Esophagus muscularis mucosa (tissue), 4 donors: ENCODE results near the gene MMGT1. TPM values are rescaled to one million over a fixed set of nuclear protein-coding genes. Genes with fewer than 3 reads are reported as not detected.

Experiments used
- DNase-seq: peaks from one replicate; pipeline ENCODE4 v3.0.0-alpha.2; 2017; ENCODE audit errors: extremely low spot score
- H3K27ac ChIP-seq, 4 donors: fragments of 200-600 bp; sonication (generic); replicated peaks in 1 of 4; 1 replicate in 3 of 4; 2 replicates in 1 of 4; pipeline ENCODE4 v1.5.1; 2016 to 2019; ENCODE audit warnings: mild to moderate bottlenecking in 1 of 4
- H3K27me3 ChIP-seq, 4 donors: fragments of 200-600 bp; sonication (generic); one replicate each; pipeline versions ENCODE4 v1.5.1 to v1.6.0; 2016 to 2019
- H3K36me3 ChIP-seq, 4 donors: fragments of 200-600 bp; sonication (generic); one replicate each; pipeline ENCODE4 v1.5.1; 2016 to 2019
- H3K4me1 ChIP-seq, 4 donors: fragments of 200-600 bp; sonication (generic); one replicate each; pipeline ENCODE4 v1.5.1; 2016 to 2019
- H3K4me3 ChIP-seq, 4 donors: fragments of 200-600 bp; sonication (generic); 1 replicate in 2 of 4; 2 replicates in 2 of 4; pipeline ENCODE4 v1.5.1; 2016 to 2019; ENCODE audit warnings: mild to moderate bottlenecking in 4 of 4, moderate library complexity in 1 of 4
- H3K9me3 ChIP-seq, 4 donors: fragments of 200-600 bp; sonication (generic); 1 replicate in 3 of 4; 2 replicates in 1 of 4; pipeline ENCODE4 v1.5.1; 2016 to 2019
- EP300 ChIP-seq: sonication (generic); formaldehyde crosslinking; IDR thresholded peaks from one replicate; pipeline ENCODE4 v1.6.1; 2017; ENCODE audit warnings: antibody characterized with exemption
- POLR2A ChIP-seq: fragments of 450-650 bp; IDR thresholded peaks from one replicate; pipeline ENCODE4 v1.6.1; 2017; ENCODE audit warnings: antibody characterized with exemption, moderate library complexity, mild to moderate bottlenecking, low read depth
- POLR2AphosphoS5 ChIP-seq, 2 donors: sonication (generic); formaldehyde crosslinking; IDR thresholded peaks; one replicate each; pipeline ENCODE4 v1.6.1; 2017; ENCODE audit warnings: antibody characterized with exemption in 2 of 2
- WGBS: methylation state at CpG from one replicate; pipeline ENCODE4 v1.1.5; 2018; 5-methylcytosine and 5-hydroxymethylcytosine counted together
- intact Hi-C: fragments of 100-400 bp; cut with DNase I; formaldehyde crosslinking; loops from one replicate; pipeline ENCODE4 v1.15.1; 2023
- total RNA-seq, 4 donors: library from RNA; depleted of rRNA; stranded (reverse); fragments of >200 nt; gene quantifications; one replicate each; pipeline versions ENCODE4 v1.1.0 to v1.2.1, GENCODE V29; 2016
- TF ChIP-seq, protein P1 (sequence below), 3 experiments: fragments of 200-600 bp in 2 of 3; fragments of 450-650 bp in 1 of 3; sonication (generic) in 2 of 3; IDR thresholded peaks; one replicate each; pipeline ENCODE4 v1.5.1; 2017 to 2019; ENCODE audit warnings: antibody characterized with exemption in 3 of 3, mild to moderate bottlenecking in 2 of 3, moderate library complexity in 1 of 3

Gene MMGT1
- total RNA-seq, 4 donors from 2014 or later, result 29.0 to 37.8 (median 35.3) TPM

DNA sequence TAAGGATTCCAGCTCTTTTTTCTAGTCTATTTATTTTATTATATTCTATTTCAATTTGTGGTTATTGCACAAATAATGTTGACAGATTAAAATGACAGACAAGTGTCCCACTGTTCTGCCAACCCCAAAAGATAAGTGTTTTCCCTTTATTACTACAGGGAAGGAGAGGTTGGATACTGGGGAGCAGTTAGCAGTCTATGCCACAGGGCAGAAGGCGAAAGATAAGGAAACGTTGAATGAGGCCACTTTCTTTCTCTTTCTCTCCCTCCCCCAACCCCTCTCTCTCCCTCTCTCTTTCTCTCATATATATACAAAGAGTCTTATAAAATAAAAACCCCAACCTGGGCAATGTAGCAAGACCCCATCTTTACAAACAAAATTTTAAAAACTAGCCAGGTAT, 43.1 kb upstream of the MMGT1 start:
- no peaks in the 10 kb centered on the region for H3K27me3 ChIP-seq
- no peak overlapping the region for H3K4me3 ChIP-seq
- H3K27ac ChIP-seq, result no peak overlapping the region
- intact Hi-C loops, result no loop called here
- no peak for DNase-seq
- peaks cover 0 to 23% (median 13%) of the 10 kb centered on the region in 4 donors for H3K36me3 ChIP-seq
- H3K4me1 ChIP-seq, result no peaks in the 10 kb centered on the region
- no peak for TF ChIP-seq POLR2AphosphoS5 (IDR thresholded peaks at IDR 0.05)
- TF ChIP-seq EP300, result no peak
- TF ChIP-seq, protein P1, sequence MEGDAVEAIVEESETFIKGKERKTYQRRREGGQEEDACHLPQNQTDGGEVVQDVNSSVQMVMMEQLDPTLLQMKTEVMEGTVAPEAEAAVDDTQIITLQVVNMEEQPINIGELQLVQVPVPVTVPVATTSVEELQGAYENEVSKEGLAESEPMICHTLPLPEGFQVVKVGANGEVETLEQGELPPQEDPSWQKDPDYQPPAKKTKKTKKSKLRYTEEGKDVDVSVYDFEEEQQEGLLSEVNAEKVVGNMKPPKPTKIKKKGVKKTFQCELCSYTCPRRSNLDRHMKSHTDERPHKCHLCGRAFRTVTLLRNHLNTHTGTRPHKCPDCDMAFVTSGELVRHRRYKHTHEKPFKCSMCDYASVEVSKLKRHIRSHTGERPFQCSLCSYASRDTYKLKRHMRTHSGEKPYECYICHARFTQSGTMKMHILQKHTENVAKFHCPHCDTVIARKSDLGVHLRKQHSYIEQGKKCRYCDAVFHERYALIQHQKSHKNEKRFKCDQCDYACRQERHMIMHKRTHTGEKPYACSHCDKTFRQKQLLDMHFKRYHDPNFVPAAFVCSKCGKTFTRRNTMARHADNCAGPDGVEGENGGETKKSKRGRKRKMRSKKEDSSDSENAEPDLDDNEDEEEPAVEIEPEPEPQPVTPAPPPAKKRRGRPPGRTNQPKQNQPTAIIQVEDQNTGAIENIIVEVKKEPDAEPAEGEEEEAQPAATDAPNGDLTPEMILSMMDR (IDR thresholded peaks at IDR 0.05), result no peak
- no peaks in the 10 kb centered on the region for H3K9me3 ChIP-seq
- WGBS, result 80% methylated on average over 2 of the region's 2 CpGs

GRCh38 chrX:136015016-136015415, 41.2 kb upstream of the MMGT1 start:
- DNase-seq, result no peak
- intact Hi-C loops, result no loop called here
- Histone ChIP-seq H3K4me1 (no peaks in the 10 kb centered on the region), H3K27ac (no peak overlapping the region), H3K27me3 (no peaks in the 10 kb centered on the region), H3K9me3 (no peaks in the 10 kb centered on the region), H3K36me3 (peaks cover 0 to 26% (median 10%) of the 10 kb centered on the region in 4 donors), H3K4me3 (no peak overlapping the region)
- 96% methylated on average over 4 of the region's 4 CpGs for WGBS
- TF ChIP-seq EP300 (no peak), POLR2A (no peak), POLR2AphosphoS5 (IDR thresholded peaks at IDR 0.05) (no peak)
- TF ChIP-seq, protein P1 (IDR thresholded peaks at IDR 0.05), result no peak

- 84% methylated on average over 4 of the region's 4 CpGs for WGBS
- H3K9me3 ChIP-seq, result no peaks in the 10 kb centered on the region
- H3K4me3 ChIP-seq, result no peak overlapping the region
- no peak overlapping the region for H3K27ac ChIP-seq
- no peaks in the 10 kb centered on the region for H3K27me3 ChIP-seq
- intact Hi-C loops, result no loop called here
- TF ChIP-seq EP300 (no peak), POLR2AphosphoS5 (IDR thresholded peaks at IDR 0.05) (no peak), POLR2A (no peak)
- TF ChIP-seq, protein P1 (IDR thresholded peaks at IDR 0.05), result no peak
- H3K36me3 ChIP-seq, result no peaks in the 10 kb centered on the region
- peaks cover 4 to 27% (median 20%) of the 10 kb centered on the region in 4 donors for H3K4me1 ChIP-seq
- DNase-seq, result no peak
These were observed 14.5 kb upstream of the MMGT1 start for GRCh38 chrX:135988245-135988644.

- Histone ChIP-seq H3K4me1 (peaks cover 4 to 27% (median 20%) of the 10 kb centered on the region in 4 donors), H3K27ac (peak overlapping the region; percentile 80 to 87 (median 81)), H3K4me3 (peak overlapping the region; percentile 69 to 75 (median 71)), H3K9me3 (no peaks in the 10 kb centered on the region), H3K36me3 (no peaks in the 10 kb centered on the region), H3K27me3 (no peaks in the 10 kb centered on the region)
- TF ChIP-seq POLR2AphosphoS5 (IDR thresholded peaks at IDR 0.05) (no peak), POLR2A (no peak), EP300 (no peak)
- TF ChIP-seq, protein P1 (IDR thresholded peaks at IDR 0.05), result no peak
- 44% methylated on average over 15 of the region's 15 CpGs for WGBS
- no peak for DNase-seq
- intact Hi-C loops, result no loop called here
These were observed 12.2 kb upstream of the MMGT1 start for GRCh38 chrX:135985973-135986310.
